Mesothelial cell of epicardium (in vitro differentiated cells): Measurements from ENCODE around the gene AURKAIP1. TPM values are rescaled to one million over a fixed set of nuclear protein-coding genes. Genes with fewer than 3 reads are reported as not detected.

ENCODE experiments used
- DNase-seq, 2 experiments: peaks; one replicate each; pipeline ENCODE4 v3.0.0; 2021; ENCODE audit warnings: low spot score in 2 of 2; ENCODE audit not compliant: unreplicated experiment in 2 of 2
- H3K27ac Mint-ChIP-seq: 2 replicates; pipeline ENCODE4 v1.8.0; 2021; ENCODE audit warnings: mixed read lengths
- H3K27me3 Mint-ChIP-seq: 2 replicates; pipeline ENCODE4 v1.8.0; 2021; ENCODE audit warnings: low read depth, mixed read lengths
- H3K36me3 Mint-ChIP-seq: 2 replicates; pipeline ENCODE4 v1.8.0; 2021; ENCODE audit warnings: mixed read lengths
- H3K4me1 Mint-ChIP-seq: 2 replicates; pipeline ENCODE4 v1.8.0; 2021; ENCODE audit warnings: mixed read lengths
- H3K4me3 Mint-ChIP-seq: 2 replicates; pipeline ENCODE4 v1.8.0; 2021; ENCODE audit warnings: mild to moderate bottlenecking, moderate library complexity, mixed read lengths
- H3K9me3 Mint-ChIP-seq: 2 replicates; pipeline ENCODE4 v1.8.0; 2021; ENCODE audit warnings: mixed read lengths
- CTCF ChIP-seq: fragments of 200-600 bp; sonication (generic); IDR thresholded peaks from one replicate; pipeline ENCODE4 v1.5.0; 2021; ENCODE audit warnings: antibody characterized with exemption; ENCODE audit not compliant: unreplicated experiment
- total RNA-seq: library from RNA; stranded (reverse); gene quantifications from 3 replicates; pipeline ENCODE4 v1.2.1, GENCODE V29; 2021

AURKAIP1 gene
- total RNA-seq, 1 donor from 2014 or later, result 75.5 TPM

- H3K9me3 Mint-ChIP-seq, result no peaks in the 10 kb centered on the region
- no peak overlapping the region for H3K4me3 Mint-ChIP-seq
- H3K36me3 Mint-ChIP-seq, result peaks cover 2% of the 10 kb centered on the region
These were observed 41.3 kb downstream of the AURKAIP1 start for GRCh38 chr1:1333551-1334241.

GRCh38 chr1:1332774-1333480 lies 42.1 kb downstream of the AURKAIP1 start:
- Mint-ChIP-seq H3K4me1 (peaks cover 3% of the 10 kb centered on the region), H3K27ac (no peak overlapping the region), H3K36me3 (no peaks in the 10 kb centered on the region), H3K4me3 (no peak overlapping the region), H3K9me3 (no peaks in the 10 kb centered on the region), H3K27me3 (no peaks in the 10 kb centered on the region)
- DNase-seq, result no peak
- TF ChIP-seq CTCF, result no peak

More at GRCh38 chr1:1333551-1334241, 41.3 kb downstream of the AURKAIP1 start:
- no peak for DNase-seq
- Mint-ChIP-seq H3K4me1 (peaks cover 3% of the 10 kb centered on the region), H3K27ac (no peak overlapping the region), H3K27me3 (no peaks in the 10 kb centered on the region)
- no peak for TF ChIP-seq CTCF

GRCh38 chr1:1332031-1332755 lies 42.8 kb downstream of the AURKAIP1 start:
- no peak for DNase-seq
- H3K9me3 Mint-ChIP-seq, result no peaks in the 10 kb centered on the region
- H3K27me3 Mint-ChIP-seq, result no peaks in the 10 kb centered on the region
- H3K4me3 Mint-ChIP-seq, result no peak overlapping the region
- H3K36me3 Mint-ChIP-seq, result no peaks in the 10 kb centered on the region
- H3K27ac Mint-ChIP-seq, result no peak overlapping the region
- TF ChIP-seq CTCF, result no peak
- peaks cover 3% of the 10 kb centered on the region for H3K4me1 Mint-ChIP-seq

GRCh38 chr1:1331068-1331965 lies 43.7 kb downstream of the AURKAIP1 start, which contains the start of gene TAS1R3:
TAS1R3 (plus strand) TSS chr1:1331280; CDS start chr1:1331346, 66 bp downstream.
- Mint-ChIP-seq H3K27me3 (no peaks in the 10 kb centered on the region), H3K4me1 (peaks cover 3% of the 10 kb centered on the region), H3K27ac (no peak within 1 kb of the TSS), H3K9me3 (no peaks in the 10 kb centered on the region), H3K36me3 (no peaks in the 10 kb centered on the region), H3K4me3 (no peak within 1 kb of the TSS)
- TF ChIP-seq CTCF, result no peak
- no peak for DNase-seq
